GM18505 (cell line): ENCODE data around the gene TNS2.

Experiments used
- ATAC-seq: cut with Tn5 transposase; IDR thresholded peaks from one replicate; pipeline ENCODE4 v1.9.1; 2021; ENCODE audit not compliant: unreplicated experiment
- POLR2A ChIP-seq: IDR thresholded peaks from 4 replicates; pipeline ENCODE4 v1.6.1; 2011; ENCODE audit warnings: borderline replicate concordance; ENCODE audit not compliant: insufficient read depth, insufficient read length; ENCODE audit errors: extremely low read depth

The TNS2 gene

GRCh38 chr12:53055471-53056266, 5.8 kb downstream of the TNS2 start:
- no peak for ATAC-seq
- TF ChIP-seq POLR2A: no peak

- ATAC-seq: no peak
These were observed 6.4 kb downstream of the TNS2 start for GRCh38 chr12:53056296-53056695.

GRCh38 chr12:53056901-53057300, 7.0 kb downstream of the TNS2 start:
- TF ChIP-seq POLR2A: no peak
- ATAC-seq: no peak

More at GRCh38 chr12:53056296-53056695, 6.4 kb downstream of the TNS2 start:
- no peak for TF ChIP-seq POLR2A

GRCh38 chr12:53057816-53058500, 8.1 kb downstream of the TNS2 start:
- TF ChIP-seq POLR2A: no peak
- ATAC-seq: no peak

GRCh38 chr12:53058674-53059433, 9.0 kb downstream of the TNS2 start:
- no peak for ATAC-seq
- TF ChIP-seq POLR2A: no peak

- no peak for TF ChIP-seq POLR2A
- no peak for ATAC-seq
These were observed 9.7 kb downstream of the TNS2 start for GRCh38 chr12:53059434-53060063.

- no peak for TF ChIP-seq POLR2A
These were observed 10.3 kb downstream of the TNS2 start for GRCh38 chr12:53060064-53060720.

GRCh38 chr12:53060721-53061276, 10.9 kb downstream of the TNS2 start:
- no peak for TF ChIP-seq POLR2A
- ATAC-seq: no peak

More at GRCh38 chr12:53060064-53060720, 10.3 kb downstream of the TNS2 start:
- ATAC-seq: no peak

GRCh38 chr12:53061404-53062010, 11.6 kb downstream of the TNS2 start:
- TF ChIP-seq POLR2A: no peak
- no peak for ATAC-seq

GRCh38 chr12:53062011-53062961, 12.4 kb downstream of the TNS2 start:
- no peak for ATAC-seq
- no peak for TF ChIP-seq POLR2A

- no peak for TF ChIP-seq POLR2A
- no peak for ATAC-seq
These were observed 13.3 kb downstream of the TNS2 start for GRCh38 chr12:53062977-53063707.
